NCI-H526 treated with DMSO at 0.1 percent for 48 hours (cell line): Measurements from ENCODE around the gene ZNF561.

Source experiments
- DNase-seq: peaks from one replicate; lab custom pipeline; 2025; lab: John Stamatoyannopoulos, UW

ZNF561 gene

DNA sequence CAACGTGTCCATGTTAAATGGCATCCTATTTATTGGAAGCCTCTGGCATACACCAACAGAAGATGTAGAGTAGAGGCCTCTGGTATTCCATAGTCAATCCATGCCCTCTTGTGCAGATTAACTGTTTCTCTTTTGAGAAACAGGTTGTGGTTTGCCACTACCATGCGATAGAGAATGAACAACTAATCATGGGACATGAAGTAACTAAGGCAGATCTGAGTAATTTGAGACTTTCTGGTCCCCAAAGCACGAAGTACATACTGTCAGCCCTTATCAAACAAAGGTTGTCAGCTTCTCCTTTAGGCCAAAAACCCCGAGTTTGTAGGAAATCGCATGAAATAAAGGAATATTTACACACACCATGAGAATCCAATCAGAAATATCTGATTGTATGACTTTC, 40.3 kb downstream of the ZNF561 start:
- no peak for DNase-seq

DNA sequence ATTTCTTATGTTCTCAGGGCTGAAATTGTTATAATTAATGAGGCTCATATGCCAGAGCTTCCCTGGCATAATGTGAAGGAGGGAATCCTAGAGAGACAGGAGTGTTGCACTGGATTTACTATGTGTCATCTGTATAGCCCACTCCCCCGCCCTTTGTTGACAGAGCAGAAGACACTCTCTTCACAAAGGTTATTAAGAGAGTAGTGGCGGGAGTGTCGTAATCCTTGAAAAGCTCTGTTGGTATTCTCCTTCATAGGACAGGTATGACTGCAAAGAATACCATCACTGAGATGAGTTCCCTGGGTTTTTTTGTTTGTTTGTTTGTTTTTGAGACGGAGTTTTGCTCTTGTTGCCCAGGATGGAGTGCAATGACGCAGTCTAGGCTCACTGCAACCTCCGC, 50.8 kb downstream of the ZNF561 start:
- no peak for DNase-seq

GRCh38 chr19:9566729-9567128, 54.3 kb downstream of the ZNF561 start:
- no peak for DNase-seq

GRCh38 chr19:9565900-9566705, 54.9 kb downstream of the ZNF561 start:
- no peak for DNase-seq
